IPS-20b (cell line): ENCODE results near the gene UBE2G2.

ENCODE experiments used
- H3K27ac ChIP-seq: one replicate; pipeline ENCODE4 v1.5.1; 2013; ENCODE audit warnings: low read length
- H3K27me3 ChIP-seq: 2 replicates; pipeline ENCODE4 v1.6.1; 2013; ENCODE audit warnings: mild to moderate bottlenecking, low read length, inconsistent platforms; ENCODE audit not compliant: insufficient read depth
- H3K36me3 ChIP-seq: 2 replicates; pipeline ENCODE4 v1.6.1; 2013; ENCODE audit warnings: low read depth, mild to moderate bottlenecking, inconsistent platforms, low read length, moderate library complexity; ENCODE audit not compliant: insufficient read depth
- H3K4me1 ChIP-seq: 2 replicates; pipeline ENCODE4 v1.6.1; 2013; ENCODE audit warnings: mild to moderate bottlenecking, control low read depth, inconsistent platforms, low read length, moderate library complexity; ENCODE audit not compliant: insufficient read depth
- H3K4me3 ChIP-seq: 2 replicates; pipeline ENCODE4 v1.5.1; 2013; ENCODE audit warnings: mild to moderate bottlenecking, low read length, inconsistent platforms
- H3K9ac ChIP-seq: 2 replicates; pipeline ENCODE4 v1.6.1; 2013; ENCODE audit warnings: low read depth, mild to moderate bottlenecking, inconsistent platforms, low read length, moderate library complexity
- H3K9me3 ChIP-seq: 2 replicates; pipeline ENCODE4 v1.6.1; 2013; ENCODE audit warnings: mild to moderate bottlenecking, low read depth, low read length, inconsistent platforms; ENCODE audit not compliant: insufficient read depth

The UBE2G2 gene

GRCh38 chr21:44793592-44794374 is 7.8 kb downstream of the UBE2G2 start:
- H3K36me3 ChIP-seq, result peaks cover 49% of the 10 kb centered on the region
- H3K4me3 ChIP-seq, result no peak overlapping the region
- H3K4me1 ChIP-seq, result peaks cover 7% of the 10 kb centered on the region; the same call in 1 of the 2 replicates
- H3K9me3 ChIP-seq, result no peaks in the 10 kb centered on the region
- H3K27ac ChIP-seq, result no peak overlapping the region
- no peaks in the 10 kb centered on the region for H3K27me3 ChIP-seq
- H3K9ac ChIP-seq, result no peak overlapping the region

- Histone ChIP-seq H3K9me3 (no peaks in the 10 kb centered on the region), H3K4me1 (peaks cover 7% of the 10 kb centered on the region; the same call in 1 of the 2 replicates), H3K36me3 (peaks cover 42% of the 10 kb centered on the region), H3K27ac (no peak overlapping the region), H3K9ac (no peak overlapping the region), H3K4me3 (no peak overlapping the region), H3K27me3 (no peaks in the 10 kb centered on the region)
Observed at GRCh38 chr21:44792702-44793591, 8.7 kb downstream of the UBE2G2 start.

- H3K9ac ChIP-seq, result no peak overlapping the region
- H3K36me3 ChIP-seq, result peaks cover 48% of the 10 kb centered on the region
- H3K27ac ChIP-seq, result no peak overlapping the region
- no peak overlapping the region for H3K4me3 ChIP-seq
- no peaks in the 10 kb centered on the region for H3K27me3 ChIP-seq
- H3K9me3 ChIP-seq, result no peaks in the 10 kb centered on the region
- H3K4me1 ChIP-seq, result peaks cover 7% of the 10 kb centered on the region; the same call in 1 of the 2 replicates
Observed at GRCh38 chr21:44791993-44792392, 9.6 kb downstream of the UBE2G2 start.

GRCh38 chr21:44791246-44791645 is 10.4 kb downstream of the UBE2G2 start:
- Histone ChIP-seq H3K9me3 (no peaks in the 10 kb centered on the region), H3K9ac (no peak overlapping the region), H3K4me1 (peaks cover 7% of the 10 kb centered on the region; the same call in 1 of the 2 replicates)

GRCh38 chr21:44790368-44790767 is 11.3 kb downstream of the UBE2G2 start:
- H3K9me3 ChIP-seq, result no peaks in the 10 kb centered on the region
- no peak overlapping the region for H3K4me3 ChIP-seq
- H3K9ac ChIP-seq, result no peak overlapping the region
- H3K4me1 ChIP-seq, result peaks cover 7% of the 10 kb centered on the region; the same call in 1 of the 2 replicates
- no peak overlapping the region for H3K27ac ChIP-seq
- no peaks in the 10 kb centered on the region for H3K27me3 ChIP-seq
- peaks cover 50% of the 10 kb centered on the region for H3K36me3 ChIP-seq

More at GRCh38 chr21:44791246-44791645, 10.4 kb downstream of the UBE2G2 start:
- no peak overlapping the region for H3K4me3 ChIP-seq
- no peaks in the 10 kb centered on the region for H3K27me3 ChIP-seq
- H3K27ac ChIP-seq, result no peak overlapping the region
- peaks cover 46% of the 10 kb centered on the region for H3K36me3 ChIP-seq

- peaks cover 7% of the 10 kb centered on the region; the same call in 1 of the 2 replicates for H3K4me1 ChIP-seq
- H3K9me3 ChIP-seq, result no peaks in the 10 kb centered on the region
- no peak overlapping the region for H3K27ac ChIP-seq
- H3K9ac ChIP-seq, result no peak overlapping the region
- no peak overlapping the region for H3K4me3 ChIP-seq
- H3K27me3 ChIP-seq, result no peaks in the 10 kb centered on the region
- peaks cover 55% of the 10 kb centered on the region for H3K36me3 ChIP-seq
Observed at GRCh38 chr21:44789880-44790279, 11.7 kb downstream of the UBE2G2 start.

- Histone ChIP-seq H3K27me3 (no peaks in the 10 kb centered on the region), H3K4me1 (no peaks in the 10 kb centered on the region), H3K36me3 (peaks cover 69% of the 10 kb centered on the region), H3K9me3 (no peaks in the 10 kb centered on the region), H3K9ac (no peak overlapping the region), H3K4me3 (no peak overlapping the region), H3K27ac (no peak overlapping the region)
Observed at GRCh38 chr21:44785620-44786335, 15.8 kb downstream of the UBE2G2 start.

GRCh38 chr21:44784810-44785209 is 16.8 kb downstream of the UBE2G2 start:
- Histone ChIP-seq H3K4me1 (no peaks in the 10 kb centered on the region), H3K36me3 (peaks cover 70% of the 10 kb centered on the region), H3K27ac (no peak overlapping the region)

GRCh38 chr21:44783020-44783696 is 18.5 kb downstream of the UBE2G2 start:
- H3K27me3 ChIP-seq, result no peaks in the 10 kb centered on the region
- H3K4me1 ChIP-seq, result no peaks in the 10 kb centered on the region
- H3K9ac ChIP-seq, result no peak overlapping the region
- H3K9me3 ChIP-seq, result no peaks in the 10 kb centered on the region
- H3K36me3 ChIP-seq, result peaks cover 77% of the 10 kb centered on the region
- no peak overlapping the region for H3K4me3 ChIP-seq
- no peak overlapping the region for H3K27ac ChIP-seq

More at GRCh38 chr21:44784810-44785209, 16.8 kb downstream of the UBE2G2 start:
- no peak overlapping the region for H3K9ac ChIP-seq
- H3K9me3 ChIP-seq, result no peaks in the 10 kb centered on the region
- H3K27me3 ChIP-seq, result no peaks in the 10 kb centered on the region
- no peak overlapping the region for H3K4me3 ChIP-seq

GRCh38 chr21:44780767-44781459 is 20.7 kb downstream of the UBE2G2 start:
- Histone ChIP-seq H3K9ac (no peak overlapping the region), H3K27ac (no peak overlapping the region), H3K27me3 (no peaks in the 10 kb centered on the region), H3K36me3 (peaks cover 80% of the 10 kb centered on the region), H3K4me3 (no peak overlapping the region), H3K4me1 (no peaks in the 10 kb centered on the region), H3K9me3 (no peaks in the 10 kb centered on the region)
